HG02763 (cell line): ENCODE results near the gene FOXP4.

ENCODE experiments used
- ATAC-seq: cut with Tn5 transposase; IDR thresholded peaks from one replicate; pipeline ENCODE4 v1.9.1; 2021; ENCODE audit warnings: mild to moderate bottlenecking, moderate library complexity; ENCODE audit not compliant: unreplicated experiment

The FOXP4 gene

GRCh38 chr6:41641352-41641925, 95.3 kb downstream of the FOXP4 start:
- ATAC-seq, result no peak

- ATAC-seq, result no peak
Measured at GRCh38 chr6:41642090-41642959, 96.1 kb downstream of the FOXP4 start.

- no peak for ATAC-seq
Measured at GRCh38 chr6:41642960-41643898, 97.0 kb downstream of the FOXP4 start.

- no peak for ATAC-seq
Measured at GRCh38 chr6:41643899-41644269, 97.7 kb downstream of the FOXP4 start.

GRCh38 chr6:41644297-41644879, 98.2 kb downstream of the FOXP4 start:
- ATAC-seq, result no peak

GRCh38 chr6:41645007-41645618, 98.9 kb downstream of the FOXP4 start:
- ATAC-seq, result no peak

GRCh38 chr6:41646026-41646795, 100.0 kb downstream of the FOXP4 start:
- ATAC-seq, result no peak

- no peak for ATAC-seq
Measured at GRCh38 chr6:41647061-41647511, 100.9 kb downstream of the FOXP4 start.

GRCh38 chr6:41648070-41648585, 101.9 kb downstream of the FOXP4 start:
- ATAC-seq, result no peak

GRCh38 chr6:41648921-41649320, 102.7 kb downstream of the FOXP4 start:
- no peak for ATAC-seq

GRCh38 chr6:41649596-41649995, 103.4 kb downstream of the FOXP4 start:
- no peak for ATAC-seq

- no peak for ATAC-seq
Measured at GRCh38 chr6:41650120-41650519, 103.9 kb downstream of the FOXP4 start.

GRCh38 chr6:41651246-41651961, 105.2 kb downstream of the FOXP4 start:
- no peak for ATAC-seq
